HG03457 (cell line): ENCODE measurements around the gene CRTC3.
"Not testable (repeated sequence)": the region's sequence is repeated elsewhere in the genome, so short reads cannot be mapped to it uniquely, and the experiment has no call there.

ENCODE experiments used
- ATAC-seq: cut with Tn5 transposase; IDR thresholded peaks from one replicate; pipeline ENCODE4 v1.9.1; 2021; ENCODE audit warnings: moderate number of reproducible peaks; ENCODE audit not compliant: unreplicated experiment

Gene CRTC3

GRCh38 chr15:90667755-90668345 lies 138.1 kb downstream of the CRTC3 start:
- not testable (repeated sequence) for ATAC-seq

- not testable (repeated sequence) for ATAC-seq
Measured at GRCh38 chr15:90670631-90671030, 140.9 kb downstream of the CRTC3 start.

- ATAC-seq: no peak
Measured at GRCh38 chr15:90671216-90671615, 141.5 kb downstream of the CRTC3 start.

- not testable (repeated sequence) for ATAC-seq
Measured at GRCh38 chr15:90673357-90673756, 143.6 kb downstream of the CRTC3 start.

- ATAC-seq: no peak
Measured at GRCh38 chr15:90674476-90674875, 144.8 kb downstream of the CRTC3 start.

- no peak for ATAC-seq
Measured at GRCh38 chr15:90675464-90675863, 145.7 kb downstream of the CRTC3 start.

- ATAC-seq: no peak
Measured at GRCh38 chr15:90677807-90678790, 148.4 kb downstream of the CRTC3 start.

- ATAC-seq: no peak
Measured at GRCh38 chr15:90679959-90680358, 150.2 kb downstream of the CRTC3 start.

GRCh38 chr15:90680371-90680935 lies 150.7 kb downstream of the CRTC3 start:
- no peak for ATAC-seq

- ATAC-seq: no peak
Measured at GRCh38 chr15:90681056-90681455, 151.3 kb downstream of the CRTC3 start.

- no peak for ATAC-seq
Measured at GRCh38 chr15:90681480-90681879, 151.8 kb downstream of the CRTC3 start.

GRCh38 chr15:90683371-90683770 lies 153.6 kb downstream of the CRTC3 start:
- ATAC-seq: no peak

GRCh38 chr15:90683876-90684275 lies 154.2 kb downstream of the CRTC3 start:
- no peak for ATAC-seq

GRCh38 chr15:90684281-90684680 lies 154.6 kb downstream of the CRTC3 start:
- ATAC-seq: no peak

- ATAC-seq: peak; percentile 18
Measured at GRCh38 chr15:90685591-90686434, 156.1 kb downstream of the CRTC3 start.

- ATAC-seq: peak; percentile 85
Measured at GRCh38 chr15:90686435-90687218, 156.9 kb downstream of the CRTC3 start.

- ATAC-seq: not testable (repeated sequence)
Measured at GRCh38 chr15:90689326-90689961, 159.7 kb downstream of the CRTC3 start.

GRCh38 chr15:90690585-90690984 lies 160.9 kb downstream of the CRTC3 start:
- no peak for ATAC-seq

GRCh38 chr15:90691369-90691768 lies 161.6 kb downstream of the CRTC3 start:
- ATAC-seq: no peak
